HUES48 (cell line): ENCODE measurements around the gene RIMS4.

ENCODE experiments used
- H3K27ac ChIP-seq: one replicate; pipeline ENCODE4 v1.7.0; 2013; ENCODE audit warnings: low read depth, low read length, inconsistent platforms
- H3K27me3 ChIP-seq: 2 replicates; pipeline ENCODE4 v1.6.1; 2013; ENCODE audit warnings: mild to moderate bottlenecking, low read length; ENCODE audit not compliant: control insufficient read depth, insufficient read depth
- H3K36me3 ChIP-seq: 2 replicates; pipeline ENCODE4 v1.6.1; 2013; ENCODE audit warnings: low read length; ENCODE audit not compliant: control insufficient read depth, insufficient read depth
- H3K4me1 ChIP-seq: 2 replicates; pipeline ENCODE4 v1.6.1; 2013; ENCODE audit warnings: mild to moderate bottlenecking, low read length; ENCODE audit not compliant: control insufficient read depth, insufficient read depth
- H3K4me3 ChIP-seq: 2 replicates; pipeline ENCODE4 v1.5.1; 2013; ENCODE audit warnings: mild to moderate bottlenecking, low read depth, low read length
- H3K9ac ChIP-seq: 2 replicates; pipeline ENCODE4 v1.6.1; 2013; ENCODE audit warnings: mild to moderate bottlenecking, low read depth, low read length, moderate library complexity
- H3K9me3 ChIP-seq: 2 replicates; pipeline ENCODE4 v1.6.1; 2013; ENCODE audit warnings: low read length; ENCODE audit not compliant: control insufficient read depth, insufficient read depth

The RIMS4 gene

GRCh38 chr20:44705364-44706094 lies 104.8 kb downstream of the RIMS4 start:
- Histone ChIP-seq H3K27ac (no peak overlapping the region), H3K4me3 (no peak overlapping the region), H3K9ac (no peak overlapping the region), H3K36me3 (no peaks in the 10 kb centered on the region), H3K4me1 (peaks cover 12% of the 10 kb centered on the region), H3K9me3 (no peaks in the 10 kb centered on the region), H3K27me3 (no peaks in the 10 kb centered on the region)

GRCh38 chr20:44704551-44704971 lies 105.8 kb downstream of the RIMS4 start:
- H3K27ac ChIP-seq = no peak overlapping the region
- no peaks in the 10 kb centered on the region for H3K36me3 ChIP-seq
- H3K9ac ChIP-seq = no peak overlapping the region
- no peaks in the 10 kb centered on the region for H3K9me3 ChIP-seq
- no peaks in the 10 kb centered on the region for H3K27me3 ChIP-seq
- H3K4me1 ChIP-seq = peaks cover 12% of the 10 kb centered on the region
- no peak overlapping the region for H3K4me3 ChIP-seq

DNA sequence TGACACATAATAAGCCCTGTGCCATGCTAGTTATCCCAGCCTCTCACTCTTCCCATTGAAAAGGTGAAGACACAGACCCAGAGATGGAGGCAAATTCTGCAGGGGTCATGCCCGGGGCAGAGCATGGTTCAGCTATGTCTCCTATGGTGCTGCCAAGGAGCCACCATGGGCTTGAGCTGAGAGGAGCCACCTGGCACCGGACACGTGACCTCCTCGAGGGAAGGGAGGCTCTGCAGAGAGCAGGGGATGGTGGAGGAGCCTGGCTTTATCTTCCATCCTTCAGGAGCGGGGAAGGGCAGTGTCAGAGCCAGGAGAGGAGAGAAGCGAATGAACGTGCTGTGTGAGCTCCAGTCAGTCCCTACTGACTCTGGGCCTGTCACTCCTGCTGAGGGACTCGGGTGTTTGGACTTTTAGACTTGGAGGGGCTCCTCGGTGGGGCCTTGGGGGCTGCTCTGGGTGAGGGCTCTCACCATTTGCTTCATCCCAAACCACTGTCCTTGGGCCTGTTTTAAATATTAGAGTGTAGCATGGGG lies 106.3 kb downstream of the RIMS4 start:
- Histone ChIP-seq H3K9ac (no peak overlapping the region), H3K36me3 (no peaks in the 10 kb centered on the region), H3K9me3 (no peaks in the 10 kb centered on the region), H3K27me3 (no peaks in the 10 kb centered on the region), H3K4me1 (peaks cover 12% of the 10 kb centered on the region), H3K4me3 (no peak overlapping the region), H3K27ac (no peak overlapping the region)

- Histone ChIP-seq H3K27me3 (no peaks in the 10 kb centered on the region), H3K4me1 (peaks cover 12% of the 10 kb centered on the region), H3K36me3 (no peaks in the 10 kb centered on the region), H3K9me3 (no peaks in the 10 kb centered on the region), H3K9ac (no peak overlapping the region), H3K4me3 (no peak overlapping the region), H3K27ac (no peak overlapping the region)
Measured at GRCh38 chr20:44703183-44703925, 107.0 kb downstream of the RIMS4 start.

DNA sequence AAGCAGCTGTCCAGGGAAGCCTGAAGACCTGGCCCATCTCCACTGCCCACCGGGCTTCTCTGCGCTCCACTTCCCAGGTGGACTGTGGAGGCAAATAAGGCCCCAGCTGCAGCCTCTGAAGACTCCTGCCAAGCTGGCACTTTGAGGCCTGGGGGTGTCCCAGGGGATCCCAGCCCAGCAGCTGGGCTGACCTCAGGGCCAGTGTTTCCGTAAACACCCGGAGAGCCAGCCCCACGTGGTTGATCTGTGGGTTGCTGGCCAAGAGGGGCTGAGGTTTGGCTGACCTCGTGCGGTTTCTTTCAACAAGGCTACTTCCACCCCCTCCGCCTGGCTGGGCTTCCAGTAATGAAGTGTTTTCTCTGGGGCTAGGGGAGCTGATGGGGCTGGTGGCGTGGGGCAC lies 107.6 kb downstream of the RIMS4 start:
- no peaks in the 10 kb centered on the region for H3K36me3 ChIP-seq
- peaks cover 12% of the 10 kb centered on the region for H3K4me1 ChIP-seq
- H3K4me3 ChIP-seq = no peak overlapping the region
- no peaks in the 10 kb centered on the region for H3K27me3 ChIP-seq
- no peak overlapping the region for H3K27ac ChIP-seq
- H3K9ac ChIP-seq = no peak overlapping the region
- H3K9me3 ChIP-seq = no peaks in the 10 kb centered on the region

GRCh38 chr20:44701858-44702256 lies 108.5 kb downstream of the RIMS4 start:
- peaks cover 12% of the 10 kb centered on the region for H3K4me1 ChIP-seq
- no peaks in the 10 kb centered on the region for H3K27me3 ChIP-seq
- H3K36me3 ChIP-seq = no peaks in the 10 kb centered on the region
- no peak overlapping the region for H3K9ac ChIP-seq
- H3K27ac ChIP-seq = no peak overlapping the region
- H3K9me3 ChIP-seq = no peaks in the 10 kb centered on the region
- H3K4me3 ChIP-seq = no peak overlapping the region
